GM23338 (cell line): Measurements from ENCODE around the gene ITFG1. TPM values are rescaled to one million over a fixed set of nuclear protein-coding genes. Genes with fewer than 3 reads are reported as not detected.

ENCODE experiments used
- ATAC-seq: fragments of 200-7000 bp; cut with Tn5 transposase; 3 replicates; pipeline ENCODE4 v1.9.1; 2020
- DNase-seq: peaks from one replicate; pipeline ENCODE4 v3.0.0-alpha.2; 2015; ENCODE audit warnings: low spot score
- H2AFZ ChIP-seq: fragments of 200-600 bp; sonication (generic); 2 replicates; pipeline ENCODE4 v1.8.0; 2016; ENCODE audit warnings: antibody characterized with exemption, mild to moderate bottlenecking, moderate library complexity
- H3F3A ChIP-seq: fragments of 200-600 bp; sonication (generic); replicated peaks from 2 replicates; pipeline ENCODE4 v1.8.0; 2017; ENCODE audit warnings: antibody characterized with exemption, mixed run types, low read depth
- H3K27ac ChIP-seq: fragments of 200-600 bp; sonication (generic); 2 replicates; pipeline ENCODE4 v1.6.1; 2016; ENCODE audit warnings: low read depth
- H3K27me3 ChIP-seq: fragments of 200-600 bp; sonication (generic); 2 replicates; pipeline ENCODE4 v1.8.0; 2016; ENCODE audit warnings: mild to moderate bottlenecking, mixed run types, moderate library complexity; ENCODE audit not compliant: insufficient read depth
- H3K36me3 ChIP-seq: fragments of 200-600 bp; sonication (generic); 2 replicates; pipeline ENCODE4 v1.8.0; 2016; ENCODE audit warnings: mild to moderate bottlenecking; ENCODE audit not compliant: insufficient read depth
- H3K4me1 ChIP-seq: fragments of 200-600 bp; sonication (generic); 2 replicates; pipeline ENCODE4 v1.8.0; 2016; ENCODE audit warnings: mild to moderate bottlenecking, moderate library complexity; ENCODE audit not compliant: insufficient read depth
- H3K4me2 ChIP-seq: fragments of 200-600 bp; sonication (generic); 2 replicates; pipeline ENCODE4 v1.7.1; 2017; ENCODE audit warnings: mixed run types
- H3K4me3 ChIP-seq: fragments of 200-600 bp; sonication (generic); 2 replicates; pipeline ENCODE4 v1.6.1; 2016; ENCODE audit warnings: mixed run types
- H3K79me2 ChIP-seq: fragments of 200-600 bp; sonication (generic); replicated peaks from 2 replicates; pipeline ENCODE4 v1.8.0; 2017; ENCODE audit warnings: mild to moderate bottlenecking; ENCODE audit not compliant: insufficient read depth
- H3K9me2 ChIP-seq: fragments of 200-600 bp; sonication (generic); 2 replicates; pipeline ENCODE4 v1.8.0; 2017; ENCODE audit not compliant: insufficient read depth
- H4K20me1 ChIP-seq: fragments of 200-600 bp; sonication (generic); replicated peaks from 2 replicates; pipeline ENCODE4 v1.8.0; 2017; ENCODE audit warnings: mild to moderate bottlenecking; ENCODE audit not compliant: insufficient read depth
- H3K27ac Mint-ChIP-seq: 2 replicates; pipeline ENCODE4 v1.8.0; 2020; ENCODE audit warnings: inconsistent platforms, mild to moderate bottlenecking, moderate library complexity, mixed read lengths
- H3K27me3 Mint-ChIP-seq: 3 replicates; pipeline ENCODE4 v1.8.0; 2022; ENCODE audit warnings: low read depth, mild to moderate bottlenecking, moderate library complexity, mixed read lengths, inconsistent platforms; ENCODE audit not compliant: insufficient read depth, poor library complexity
- H3K36me3 Mint-ChIP-seq: 3 replicates; pipeline ENCODE4 v1.8.0; 2021; ENCODE audit warnings: low read depth, mild to moderate bottlenecking, inconsistent platforms, moderate library complexity, mixed read lengths
- H3K4me1 Mint-ChIP-seq: 3 replicates; pipeline ENCODE4 v1.8.0; 2020; ENCODE audit warnings: mild to moderate bottlenecking, inconsistent platforms, mixed read lengths
- H3K4me3 Mint-ChIP-seq: 3 replicates; pipeline ENCODE4 v1.8.0; 2021; ENCODE audit warnings: moderate library complexity, mild to moderate bottlenecking, inconsistent platforms, mixed read lengths
- H3K9me3 Mint-ChIP-seq: 3 replicates; pipeline ENCODE4 v1.8.0; 2020; ENCODE audit warnings: moderate library complexity, mild to moderate bottlenecking, inconsistent platforms, mixed read lengths
- CTCF ChIP-seq, 2 experiments: fragments of 200-600 bp in 1 of 2; sonication (generic) in 1 of 2; conservative IDR thresholded peaks; 2 replicates each; pipeline versions ENCODE4 v1.5.1 to v1.6.1; 2016 to 2017; ENCODE audit warnings: antibody characterized with exemption in 2 of 2, low read depth in 2 of 2, mild to moderate bottlenecking in 2 of 2, moderate library complexity in 1 of 2
- ETS1 ChIP-seq: IDR thresholded peaks from 2 replicates; pipeline ENCODE4 v1.6.1; 2016; ENCODE audit warnings: antibody characterized with exemption
- EZH2 ChIP-seq: fragments of 200-600 bp; sonication (generic); IDR thresholded peaks from one replicate; pipeline ENCODE4 v1.8.0; 2017; ENCODE audit warnings: antibody characterized with exemption, mild to moderate bottlenecking, low read depth; ENCODE audit not compliant: unreplicated experiment
- REST ChIP-seq: IDR thresholded peaks from one replicate; pipeline ENCODE4 v1.6.1; 2018; ENCODE audit warnings: antibody characterized with exemption; ENCODE audit not compliant: unreplicated experiment
- polyA plus RNA-seq: library from polyadenylated mRNA; unstranded; fragments of >200 nt; fragmentation: Nextera tagmentation; extraction: Ambion mirVana; gene quantifications from 2 replicates; pipeline ENCODE4 v1.2.1, GENCODE V29; 2016
- total RNA-seq: library from RNA; depleted of rRNA; stranded (reverse); fragments of >200 nt; shearing (Covaris generic); gene quantifications from 2 replicates; pipeline ENCODE4 v1.2.3, GENCODE V29; 2014

The ITFG1 gene
- total and polyA plus RNA-seq, 2 experiments from 2014 or later: 18.5 to 26.9 TPM

GRCh38 chr16:47382362-47382761, 78.5 kb downstream of the ITFG1 start:
- ATAC-seq: no peak
- Histone ChIP-seq H3K27ac (no peak overlapping the region), H2AFZ (no peak overlapping the region)

More at GRCh38 chr16:47382362-47382761, 78.5 kb downstream of the ITFG1 start:
- H3K4me1 Mint-ChIP-seq: peaks cover 18% of the 10 kb centered on the region
- H3K9me3 Mint-ChIP-seq: no peaks in the 10 kb centered on the region
- Histone ChIP-seq H3K79me2 (no peaks in the 10 kb centered on the region), H3K27me3 (no peaks in the 10 kb centered on the region), H3K4me2 (no peak overlapping the region), H4K20me1 (no peaks in the 10 kb centered on the region), H3K9me2 (no peaks in the 10 kb centered on the region), H3K4me1 (peaks cover 6% of the 10 kb centered on the region), H3K36me3 (no peaks in the 10 kb centered on the region), H3F3A (no peaks in the 10 kb centered on the region), H3K4me3 (no peak overlapping the region)
- H3K36me3 Mint-ChIP-seq: no peaks in the 10 kb centered on the region
- no peak for DNase-seq
- TF ChIP-seq CTCF (conservative IDR thresholded peaks at IDR 0.05; ENCODE audit: low read depth in 2 of 2) (no peak), REST (no peak), ETS1 (no peak), EZH2 (no peak)
- no peak overlapping the region for H3K4me3 Mint-ChIP-seq
- no peak overlapping the region for H3K27ac Mint-ChIP-seq
- peaks cover 2% of the 10 kb centered on the region for H3K27me3 Mint-ChIP-seq
